Measurements from ENCODE around the gene MAP4K1.

Gene MAP4K1

DNA sequence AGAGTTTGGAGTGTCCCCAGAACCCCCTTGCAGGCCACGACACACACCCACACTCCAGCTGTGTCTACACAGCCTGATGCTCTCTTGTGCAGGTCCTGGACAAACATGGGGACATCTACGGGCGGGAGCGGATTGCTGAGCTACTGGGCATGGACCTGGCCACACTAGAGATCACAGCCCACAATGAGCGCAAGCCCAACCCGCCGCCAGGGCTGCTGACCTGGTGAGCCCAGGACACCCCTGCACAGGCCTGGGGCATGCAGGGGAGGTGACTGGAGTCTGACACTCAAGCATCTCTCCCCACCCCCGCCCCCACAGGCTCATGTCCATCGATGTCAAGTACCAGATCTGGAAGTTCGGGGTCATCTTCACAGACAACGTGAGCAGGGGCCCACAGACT lies 39.9 kb downstream of the MAP4K1 start:
- Histone ChIP-seq H3K27ac (ENCODE audit: low read length) (no peak overlapping the region), H3K27me3 (ENCODE audit: low read depth, low read length) (peaks cover 3% of the 10 kb centered on the region; the same call in 1 of the 2 replicates), H3K36me3 (replicated peaks; ENCODE audit: low read depth, low read length) (no peaks in the 10 kb centered on the region), H2AFZ (ENCODE audit: low read depth, low read length) (no peak overlapping the region), H3K4me2 (ENCODE audit: low read length) (no peak overlapping the region), H3K9me3 (ENCODE audit: insufficient read depth, low read length) (no peaks in the 10 kb centered on the region), H3K79me2 (ENCODE audit: low read length) (no peaks in the 10 kb centered on the region), H3K4me3 (ENCODE audit: low read length) (no peak overlapping the region), H3K9ac (ENCODE audit: low read length) (no peak overlapping the region), H4K20me1 (ENCODE audit: insufficient read depth, low read length) (no peaks in the 10 kb centered on the region), H3K4me1 (ENCODE audit: low read length) (peaks cover 3% of the 10 kb centered on the region)
- TF ChIP-seq, protein P1, sequence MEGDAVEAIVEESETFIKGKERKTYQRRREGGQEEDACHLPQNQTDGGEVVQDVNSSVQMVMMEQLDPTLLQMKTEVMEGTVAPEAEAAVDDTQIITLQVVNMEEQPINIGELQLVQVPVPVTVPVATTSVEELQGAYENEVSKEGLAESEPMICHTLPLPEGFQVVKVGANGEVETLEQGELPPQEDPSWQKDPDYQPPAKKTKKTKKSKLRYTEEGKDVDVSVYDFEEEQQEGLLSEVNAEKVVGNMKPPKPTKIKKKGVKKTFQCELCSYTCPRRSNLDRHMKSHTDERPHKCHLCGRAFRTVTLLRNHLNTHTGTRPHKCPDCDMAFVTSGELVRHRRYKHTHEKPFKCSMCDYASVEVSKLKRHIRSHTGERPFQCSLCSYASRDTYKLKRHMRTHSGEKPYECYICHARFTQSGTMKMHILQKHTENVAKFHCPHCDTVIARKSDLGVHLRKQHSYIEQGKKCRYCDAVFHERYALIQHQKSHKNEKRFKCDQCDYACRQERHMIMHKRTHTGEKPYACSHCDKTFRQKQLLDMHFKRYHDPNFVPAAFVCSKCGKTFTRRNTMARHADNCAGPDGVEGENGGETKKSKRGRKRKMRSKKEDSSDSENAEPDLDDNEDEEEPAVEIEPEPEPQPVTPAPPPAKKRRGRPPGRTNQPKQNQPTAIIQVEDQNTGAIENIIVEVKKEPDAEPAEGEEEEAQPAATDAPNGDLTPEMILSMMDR (IDR thresholded peaks at IDR 0.05; ENCODE audit: low read depth, low read length): no peak
- TF ChIP-seq EZH2phosphoT487 (IDR thresholded peaks at IDR 0.05; ENCODE audit: low read depth): no peak

DNA sequence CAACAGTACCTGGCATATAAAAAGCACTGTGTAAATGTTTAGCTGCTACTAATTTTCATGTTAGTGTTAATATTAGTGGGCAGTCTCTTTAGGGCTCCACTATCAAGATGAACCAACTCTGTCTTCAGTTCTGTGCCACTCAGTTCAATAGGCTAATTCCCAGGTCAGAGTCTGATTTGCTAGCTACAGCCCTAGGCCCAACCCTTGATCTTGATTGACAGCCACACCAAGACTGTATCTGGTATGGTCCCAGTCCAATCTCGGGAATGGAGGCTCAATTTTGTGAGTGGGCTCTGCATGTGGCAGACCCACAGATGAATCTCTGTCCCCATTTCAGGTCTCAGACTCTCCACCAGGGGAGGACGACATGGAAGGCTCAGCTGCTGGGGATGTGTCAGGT lies 46.1 kb downstream of the MAP4K1 start:
- Histone ChIP-seq H4K20me1 (ENCODE audit: insufficient read depth, low read length) (no peaks in the 10 kb centered on the region), H3K36me3 (replicated peaks; ENCODE audit: low read depth, low read length) (no peaks in the 10 kb centered on the region), H3K4me1 (ENCODE audit: low read length) (peaks cover 6% of the 10 kb centered on the region; the same call in 1 of the 2 replicates), H3K9ac (ENCODE audit: low read length) (no peak overlapping the region), H3K4me2 (ENCODE audit: low read length) (no peak overlapping the region), H3K27ac (ENCODE audit: low read length) (no peak overlapping the region), H3K9me3 (ENCODE audit: insufficient read depth, low read length) (no peaks in the 10 kb centered on the region), H3K27me3 (ENCODE audit: low read depth, low read length) (peaks cover 29% of the 10 kb centered on the region), H3K79me2 (ENCODE audit: low read length) (no peaks in the 10 kb centered on the region), H3K4me3 (ENCODE audit: low read length) (no peak overlapping the region), H2AFZ (ENCODE audit: low read depth, low read length) (no peak overlapping the region)
- TF ChIP-seq EZH2phosphoT487 (IDR thresholded peaks at IDR 0.05; ENCODE audit: low read depth): no peak

DNA sequence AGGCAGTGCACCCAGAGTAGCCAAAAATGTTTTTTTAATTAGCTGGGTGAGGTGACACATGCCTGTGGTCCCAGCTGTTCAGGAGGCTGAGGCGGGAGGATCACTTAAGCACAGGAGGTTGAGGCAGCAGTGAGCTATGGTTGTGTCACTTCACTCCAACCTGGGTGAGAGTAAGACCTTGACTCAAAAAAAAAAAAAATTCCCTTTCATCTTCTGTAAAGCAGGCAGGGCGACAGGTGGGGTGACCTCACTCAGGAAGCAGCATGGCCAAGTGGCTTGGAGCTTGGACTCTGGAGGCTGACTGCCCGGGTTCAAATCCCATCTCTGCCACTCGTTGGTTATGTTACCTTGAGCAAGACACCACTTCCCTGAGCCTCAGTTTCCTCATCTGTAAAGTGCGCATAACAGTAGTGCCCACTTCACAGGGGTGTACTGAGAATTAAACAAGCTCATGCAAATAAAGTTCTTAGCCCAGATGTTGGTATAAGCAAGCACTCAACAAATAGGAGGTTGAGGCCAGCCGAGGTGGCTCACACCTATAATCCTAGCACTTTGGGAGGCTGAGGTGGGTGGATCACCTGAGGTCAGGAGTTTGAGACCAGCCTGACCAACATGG lies 48.3 kb downstream of the MAP4K1 start:
- Histone ChIP-seq H3K36me3 (replicated peaks; ENCODE audit: low read depth, low read length) (no peaks in the 10 kb centered on the region), H3K9me3 (ENCODE audit: insufficient read depth, low read length) (no peaks in the 10 kb centered on the region), H3K27me3 (ENCODE audit: low read depth, low read length) (peaks cover 29% of the 10 kb centered on the region), H3K4me1 (ENCODE audit: low read length) (peaks cover 6% of the 10 kb centered on the region; the same call in 1 of the 2 replicates), H3K27ac (ENCODE audit: low read length) (no peak overlapping the region), H4K20me1 (ENCODE audit: insufficient read depth, low read length) (no peaks in the 10 kb centered on the region), H3K9ac (ENCODE audit: low read length) (no peak overlapping the region), H3K4me2 (ENCODE audit: low read length) (no peak overlapping the region), H3K4me3 (ENCODE audit: low read length) (no peak overlapping the region), H2AFZ (ENCODE audit: low read depth, low read length) (no peak overlapping the region), H3K79me2 (ENCODE audit: low read length) (no peaks in the 10 kb centered on the region)
- TF ChIP-seq, protein P1 (IDR thresholded peaks at IDR 0.05; ENCODE audit: low read depth, low read length): no peak
- TF ChIP-seq EZH2phosphoT487 (IDR thresholded peaks at IDR 0.05; ENCODE audit: low read depth): no peak

DNA sequence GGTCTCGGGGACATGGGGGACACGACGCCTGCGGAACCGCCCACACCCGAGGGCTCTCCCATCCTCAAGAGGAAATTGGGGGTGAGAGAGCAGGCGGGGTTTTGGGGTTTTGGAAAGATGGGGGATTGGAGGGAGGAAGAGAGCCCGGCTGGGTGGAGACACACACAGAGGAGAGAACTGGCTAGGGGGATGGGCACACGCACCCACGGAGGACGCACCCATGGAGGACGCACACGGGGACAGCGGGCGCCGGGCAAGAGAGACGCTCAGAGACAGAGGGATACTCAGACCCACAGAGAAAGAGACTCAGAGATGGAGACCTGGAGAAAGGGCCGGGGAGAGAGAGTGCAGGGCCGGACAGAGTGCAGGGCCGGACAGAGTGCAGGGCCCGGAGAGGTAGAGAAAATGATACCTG lies 52.1 kb downstream of the MAP4K1 start:
- Histone ChIP-seq H4K20me1 (ENCODE audit: insufficient read depth, low read length) (no peaks in the 10 kb centered on the region), H3K36me3 (replicated peaks; ENCODE audit: low read depth, low read length) (no peaks in the 10 kb centered on the region), H3K4me1 (ENCODE audit: low read length) (peaks cover 12% of the 10 kb centered on the region), H3K4me2 (ENCODE audit: low read length) (no peak overlapping the region), H3K27ac (ENCODE audit: low read length) (no peak overlapping the region), H2AFZ (ENCODE audit: low read depth, low read length) (no peak overlapping the region), H3K27me3 (ENCODE audit: low read depth, low read length) (peaks cover 47% of the 10 kb centered on the region), H3K79me2 (ENCODE audit: low read length) (no peaks in the 10 kb centered on the region), H3K9ac (ENCODE audit: low read length) (no peak overlapping the region), H3K9me3 (ENCODE audit: insufficient read depth, low read length) (no peaks in the 10 kb centered on the region), H3K4me3 (ENCODE audit: low read length) (no peak overlapping the region)
- TF ChIP-seq EZH2phosphoT487 (IDR thresholded peaks at IDR 0.05; ENCODE audit: low read depth): no peak
- TF ChIP-seq, protein P1 (IDR thresholded peaks at IDR 0.05; ENCODE audit: low read depth, low read length): no peak

All from OCI-LY3 (cell line).